ENCODE data around the gene POFUT1.

The POFUT1 gene

DNA sequence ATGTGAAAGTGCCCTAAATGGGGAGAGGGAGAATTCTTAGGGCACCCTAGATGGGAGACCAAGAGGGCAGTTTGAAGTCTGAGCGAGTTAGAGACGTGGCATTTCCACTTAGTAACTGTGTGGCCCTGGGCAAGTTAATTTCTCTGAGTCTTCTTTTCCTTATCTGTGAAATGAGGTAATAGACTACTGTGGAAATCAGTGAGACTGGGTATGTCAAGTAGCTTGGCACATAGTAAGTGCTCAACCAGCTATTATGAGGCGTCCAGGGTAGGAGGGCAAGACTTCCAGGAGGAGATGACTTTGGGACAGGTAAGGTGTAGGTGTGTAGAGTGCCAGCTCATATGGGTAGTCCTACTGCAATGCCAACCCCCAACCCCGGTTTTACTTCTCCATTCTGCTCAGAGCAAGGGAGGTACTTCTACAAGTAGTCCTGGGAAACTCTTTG is 70.5 kb downstream of the POFUT1 start:
- no peak for DNase-seq (ENCODE audit: low spot score)

GRCh38 chr20:32281711-32282110 is 74.0 kb downstream of the POFUT1 start:
- DNase-seq (ENCODE audit: low spot score) = no peak

DNA sequence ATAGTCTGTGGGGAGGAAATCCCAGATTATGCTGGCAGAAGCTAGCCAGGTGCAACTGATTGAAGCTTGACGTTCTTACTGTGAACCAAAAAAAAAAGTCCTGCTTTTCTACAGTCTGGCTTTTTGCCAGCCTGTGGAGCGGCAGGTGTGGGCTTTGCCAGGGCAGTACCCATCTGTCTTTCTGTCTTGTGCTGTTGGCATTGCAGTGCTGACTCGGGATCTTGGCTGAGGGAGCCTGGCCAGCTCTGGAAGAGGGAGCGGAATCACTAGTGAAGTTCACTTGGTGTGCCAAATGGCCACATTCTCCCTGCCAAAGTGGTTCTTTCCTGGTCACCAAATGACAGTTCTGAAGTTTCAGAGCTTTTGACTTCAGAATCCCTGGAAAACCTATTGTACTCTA is 74.8 kb downstream of the POFUT1 start:
- DNase-seq (ENCODE audit: low spot score) = no peak

GRCh38 chr20:32285082-32285620 is 77.5 kb downstream of the POFUT1 start:
- DNase-seq (ENCODE audit: low spot score) = no peak

DNA sequence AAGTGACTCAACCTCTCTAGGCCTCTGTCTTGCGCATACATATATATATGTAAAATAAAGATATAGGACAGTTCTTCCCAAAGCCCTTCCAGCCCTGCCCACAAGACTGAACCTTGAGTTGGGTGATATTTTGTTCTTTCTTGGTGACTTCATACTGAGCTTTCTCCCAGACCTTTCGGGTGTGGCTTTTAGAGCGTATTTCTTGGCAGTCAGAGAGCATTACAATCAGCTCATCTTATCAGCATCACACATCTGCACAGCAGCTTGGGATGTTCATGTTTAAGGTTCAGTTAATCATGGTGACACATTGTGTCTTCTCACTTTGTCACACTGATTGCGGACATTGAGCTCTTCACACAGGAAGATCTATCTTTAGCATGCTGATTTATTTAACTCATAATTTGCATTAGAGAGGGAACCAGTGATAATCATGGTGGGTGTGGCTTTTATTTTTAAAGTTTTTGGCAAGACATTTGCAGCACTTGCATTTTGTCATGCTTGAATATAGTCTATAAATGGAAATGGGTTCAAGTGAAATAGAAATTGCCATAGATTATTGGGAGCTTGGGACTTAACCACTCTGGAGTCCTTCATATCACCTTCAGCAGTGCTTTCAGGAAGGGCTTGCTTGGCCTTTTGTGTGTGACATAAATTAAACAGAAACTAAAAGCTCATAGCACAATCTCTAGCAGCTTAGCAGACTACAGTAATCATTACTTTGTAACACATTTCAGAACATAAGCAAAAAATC is 78.1 kb downstream of the POFUT1 start:
- DNase-seq (ENCODE audit: low spot score) = no peak

DNA sequence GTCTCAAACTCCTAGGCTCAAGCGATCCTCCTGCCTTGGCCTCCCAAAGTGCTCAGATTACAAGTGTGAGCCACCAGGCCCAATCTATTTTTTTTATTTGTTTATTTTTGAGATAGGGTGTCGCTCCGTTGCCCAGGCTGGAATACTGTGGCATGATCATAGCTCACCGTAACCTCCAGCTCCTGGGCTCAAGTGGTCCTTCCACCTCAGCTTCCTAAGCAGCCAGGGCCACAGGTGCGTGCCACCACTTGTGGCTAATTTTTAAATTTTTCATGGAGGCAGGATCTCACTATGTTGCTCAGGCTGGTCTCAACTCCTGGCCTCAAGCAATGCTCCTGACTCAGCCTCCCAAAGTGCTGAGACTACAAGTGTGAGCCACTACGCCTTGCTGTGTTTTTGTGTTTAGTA is 79.6 kb downstream of the POFUT1 start:
- DNase-seq (ENCODE audit: low spot score) = no peak

Data from iPS-NIHi11 (cell line).